Effector memory CD4-positive, alpha-beta T cell (primary cell): ENCODE results near the gene HCFC1R1.
"Not testable (repeated sequence)": the region's sequence is repeated elsewhere in the genome, so short reads cannot be mapped to it uniquely, and the experiment has no call there.

Experiments used
- DNase-seq, 3 donors: peaks; one replicate each; pipeline ENCODE4 v3.0.0-alpha.2; 2020
- H3K27ac ChIP-seq: 2 replicates; pipeline ENCODE4 v1.7.0; 2013; ENCODE audit warnings: mild to moderate bottlenecking, low read length, moderate library complexity; ENCODE audit not compliant: insufficient read depth, poor library complexity, severe bottlenecking
- H3K27me3 ChIP-seq: replicated peaks from 2 replicates; pipeline ENCODE4 v1.7.0; 2013; ENCODE audit warnings: mild to moderate bottlenecking, low read length; ENCODE audit not compliant: insufficient read depth, control insufficient read depth, poor library complexity, severe bottlenecking
- H3K36me3 ChIP-seq: 2 replicates; pipeline ENCODE4 v1.7.0; 2013; ENCODE audit warnings: mild to moderate bottlenecking, low read length, moderate library complexity; ENCODE audit not compliant: control insufficient read depth, insufficient read depth
- H3K4me1 ChIP-seq: 2 replicates; pipeline ENCODE4 v1.7.0; 2013; ENCODE audit warnings: low read length, mild to moderate bottlenecking; ENCODE audit not compliant: control insufficient read depth, insufficient read depth, poor library complexity, severe bottlenecking
- H3K4me3 ChIP-seq: 2 replicates; pipeline ENCODE4 v1.7.0; 2013; ENCODE audit warnings: low read length, low read depth, mild to moderate bottlenecking; ENCODE audit not compliant: insufficient read depth, poor library complexity, severe bottlenecking
- H3K9me3 ChIP-seq: 2 replicates; pipeline ENCODE4 v1.7.0; 2013; ENCODE audit warnings: mild to moderate bottlenecking, low read length, moderate library complexity; ENCODE audit not compliant: control insufficient read depth
- total RNA-seq, 3 donors: gene quantifications; one replicate each; lab custom pipeline; 2026; lab: John Stamatoyannopoulos, UW

HCFC1R1 gene
- total RNA-seq: 5.7 to 8.9 (median 6.1) reads per million in 3 donors

GRCh38 chr16:3023669-3024478, at the start of gene HCFC1R1, which contains the start of gene THOC6:
HCFC1R1 (minus strand) TSS chr16:3023942; CDS start chr16:3023941, 1 bp downstream.
THOC6 (plus strand) TSS chr16:3024035; CDS start chr16:3024327, 292 bp downstream.
- H3K36me3 ChIP-seq: peaks cover 20% of the 10 kb centered on the region
- H3K4me1 ChIP-seq: peaks cover 55% of the 10 kb centered on the region

GRCh38 chr16:3073448-3073847, 49.7 kb upstream of the HCFC1R1 start:
- H3K4me3 ChIP-seq: no peak overlapping the region
- peak overlapping the region; percentile 37 for H3K27ac ChIP-seq

More at GRCh38 chr16:3023669-3024478, at the start of gene HCFC1R1, which contains the start of gene THOC6:
- Histone ChIP-seq H3K27me3 (no peaks in the 10 kb centered on the region), H3K4me3 (peak within 1 kb of the TSS; percentile 58), H3K9me3 (no peaks in the 10 kb centered on the region), H3K27ac (peak within 1 kb of the TSS; percentile 88)
- peak; percentile 83 to 92 (median 91) for DNase-seq

GRCh38 chr16:3072576-3073263, 49.0 kb upstream of the HCFC1R1 start:
- peak overlapping the region; percentile 37 for H3K27ac ChIP-seq
- H3K9me3 ChIP-seq, DNase-seq, H3K27me3 ChIP-seq, H3K4me3 ChIP-seq: not testable (repeated sequence)
- peaks cover 88% of the 10 kb centered on the region for H3K4me1 ChIP-seq
- peaks cover 18% of the 10 kb centered on the region for H3K36me3 ChIP-seq

More at GRCh38 chr16:3073448-3073847, 49.7 kb upstream of the HCFC1R1 start:
- Histone ChIP-seq H3K9me3 (no peaks in the 10 kb centered on the region), H3K36me3 (peaks cover 11% of the 10 kb centered on the region), H3K4me1 (peaks cover 88% of the 10 kb centered on the region), H3K27me3 (no peaks in the 10 kb centered on the region)
- no peak for DNase-seq

GRCh38 chr16:3072148-3072547, 48.4 kb upstream of the HCFC1R1 start:
- not testable (repeated sequence) for H3K4me3 ChIP-seq, H3K27me3 ChIP-seq, H3K9me3 ChIP-seq, DNase-seq, H3K27ac ChIP-seq
- peaks cover 85% of the 10 kb centered on the region for H3K4me1 ChIP-seq
- peaks cover 18% of the 10 kb centered on the region for H3K36me3 ChIP-seq

- no peak for DNase-seq
- H3K36me3 ChIP-seq: peaks cover 18% of the 10 kb centered on the region
- no peak overlapping the region for H3K27ac ChIP-seq
- H3K4me3 ChIP-seq: no peak overlapping the region
- H3K4me1 ChIP-seq: peaks cover 80% of the 10 kb centered on the region
- H3K27me3 ChIP-seq: no peaks in the 10 kb centered on the region
- no peaks in the 10 kb centered on the region for H3K9me3 ChIP-seq
Observed at GRCh38 chr16:3071655-3072054, 47.9 kb upstream of the HCFC1R1 start.

GRCh38 chr16:3070608-3071111, 46.9 kb upstream of the HCFC1R1 start:
- Histone ChIP-seq H3K4me1 (peaks cover 70% of the 10 kb centered on the region), H3K27ac (no peak overlapping the region), H3K9me3 (no peaks in the 10 kb centered on the region), H3K36me3 (peaks cover 18% of the 10 kb centered on the region), H3K4me3 (no peak overlapping the region), H3K27me3 (no peaks in the 10 kb centered on the region)
- DNase-seq: no peak

- not testable (repeated sequence) for H3K27me3 ChIP-seq, H3K9me3 ChIP-seq, H3K27ac ChIP-seq, DNase-seq, H3K4me3 ChIP-seq
- H3K36me3 ChIP-seq: peaks cover 18% of the 10 kb centered on the region
- H3K4me1 ChIP-seq: peaks cover 62% of the 10 kb centered on the region
Observed at GRCh38 chr16:3069146-3069545, 45.4 kb upstream of the HCFC1R1 start.

- no peaks in the 10 kb centered on the region for H3K9me3 ChIP-seq
- H3K27ac ChIP-seq: peak overlapping the region; percentile 97
- H3K27me3 ChIP-seq: no peaks in the 10 kb centered on the region
- H3K4me1 ChIP-seq: peaks cover 55% of the 10 kb centered on the region
- DNase-seq: no peak
- H3K4me3 ChIP-seq: peak overlapping the region; percentile 87
- H3K36me3 ChIP-seq: peaks cover 18% of the 10 kb centered on the region
Observed at GRCh38 chr16:3068487-3068886, 44.7 kb upstream of the HCFC1R1 start.

- no peak for DNase-seq
- Histone ChIP-seq H3K27me3 (no peaks in the 10 kb centered on the region), H3K4me1 (peaks cover 43% of the 10 kb centered on the region), H3K9me3 (no peaks in the 10 kb centered on the region), H3K4me3 (peak overlapping the region; percentile 87), H3K27ac (peak overlapping the region; percentile 97), H3K36me3 (peaks cover 18% of the 10 kb centered on the region)
Observed at GRCh38 chr16:3066440-3066748, 42.7 kb upstream of the HCFC1R1 start.
